Epithelial cell of proximal tubule (primary cell): ENCODE data around the gene TMEM59. TPM values are rescaled to one million over a fixed set of nuclear protein-coding genes. Genes with fewer than 3 reads are reported as not detected.
A peak's percentile ranks its signal among the peaks of the same experiment; 100 is the strongest.
"Not testable (repeated sequence)": the region's sequence is repeated elsewhere in the genome, so short reads cannot be mapped to it uniquely, and the experiment has no call there.

Source experiments
- DNase-seq: peaks from one replicate; pipeline ENCODE4 v3.0.0-alpha.2; 2011; ENCODE audit warnings: low read depth
- H3K4me3 ChIP-seq: 2 replicates; pipeline ENCODE4 v1.5.1; 2011; ENCODE audit warnings: low read depth, mild to moderate bottlenecking, low read length
- CTCF ChIP-seq: conservative IDR thresholded peaks from 2 replicates; pipeline ENCODE4 v1.5.1; 2012; ENCODE audit warnings: low read depth, mild to moderate bottlenecking, low read length
- total RNA-seq: library from RNA; depleted of rRNA; stranded (reverse); fragments of >200 nt; gene quantifications from 2 replicates; pipeline ENCODE4 v1.2.3, GENCODE V29; 2015

Gene TMEM59
- total RNA-seq, 1 donor from 2014 or later = 106 TPM

- DNase-seq = peak; percentile 33
- peak overlapping the region; percentile 92 for H3K4me3 ChIP-seq
- no peak for TF ChIP-seq CTCF
These were observed 522 bp downstream of the TMEM59 start for GRCh38 chr1:54052431-54052933.

- peak overlapping the region; percentile 92 for H3K4me3 ChIP-seq
- DNase-seq = no peak
- no peak for TF ChIP-seq CTCF
These were observed 1.0 kb downstream of the TMEM59 start for GRCh38 chr1:54051933-54052430.

DNA sequence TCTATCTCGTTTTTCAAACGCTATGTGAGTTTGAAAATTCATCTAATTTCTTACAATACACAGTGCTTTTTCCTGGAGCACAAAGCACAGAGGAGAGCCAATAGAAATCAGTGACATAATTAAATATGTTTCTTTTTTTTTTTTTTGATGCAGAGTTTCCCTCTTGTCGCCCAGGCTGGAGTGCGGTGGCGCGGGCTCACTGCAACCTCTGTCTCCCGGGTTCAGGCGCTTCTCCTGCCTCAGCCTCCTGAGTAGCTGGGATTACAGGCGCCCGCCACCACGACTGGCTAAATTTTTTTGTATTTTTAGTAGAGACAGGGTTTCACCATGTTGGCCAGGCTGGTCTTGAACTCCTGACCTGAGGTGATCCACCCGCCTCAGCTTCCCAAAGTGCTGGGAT is 2.6 kb downstream of the TMEM59 start:
- DNase-seq, H3K4me3 ChIP-seq: not testable (repeated sequence)

GRCh38 chr1:54047384-54048305 is 5.4 kb downstream of the TMEM59 start:
- TF ChIP-seq CTCF = no peak
- DNase-seq = no peak

GRCh38 chr1:54046671-54047383 is 6.2 kb downstream of the TMEM59 start:
- no peak overlapping the region for H3K4me3 ChIP-seq
- no peak for DNase-seq
- no peak for TF ChIP-seq CTCF

More at GRCh38 chr1:54047384-54048305, 5.4 kb downstream of the TMEM59 start:
- no peak overlapping the region for H3K4me3 ChIP-seq

DNA sequence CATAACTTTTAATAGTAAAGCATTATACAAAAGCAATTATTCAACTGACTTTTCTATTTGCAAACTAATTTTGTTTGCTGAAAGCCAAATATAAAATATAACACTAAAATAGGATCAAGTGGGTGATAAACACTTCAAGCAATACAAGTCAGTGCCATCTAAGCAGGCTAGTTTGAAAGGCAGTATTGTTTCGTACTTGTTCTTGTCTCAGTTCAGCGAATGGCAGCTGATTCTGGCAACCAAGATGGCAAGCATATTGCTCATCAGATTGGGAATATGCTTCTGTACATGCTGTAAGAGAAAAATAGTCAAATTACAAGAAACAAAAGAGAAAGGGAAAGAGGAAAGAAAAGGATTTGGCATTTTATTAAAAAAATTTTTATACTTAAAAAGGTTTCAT is 7.5 kb downstream of the TMEM59 start:
- H3K4me3 ChIP-seq = no peak overlapping the region
- no peak for DNase-seq
- no peak for TF ChIP-seq CTCF

DNA sequence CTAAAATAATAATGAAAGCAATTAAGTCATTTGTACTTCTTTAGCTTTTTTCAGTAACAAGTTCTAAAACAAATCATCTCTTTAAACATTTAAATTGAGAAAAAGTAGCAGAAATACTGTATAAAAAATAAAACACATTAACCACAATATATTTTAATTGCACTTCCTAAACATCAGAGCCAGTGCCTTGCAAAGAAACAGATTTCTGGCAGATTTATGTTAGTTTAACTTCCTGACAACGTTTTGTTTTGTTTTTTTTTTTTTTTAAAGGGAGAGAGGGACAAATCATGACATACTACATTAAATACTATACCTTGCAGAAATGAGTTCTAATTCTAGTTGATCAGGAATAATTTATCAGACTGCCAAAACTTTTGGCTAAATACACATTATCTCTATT is 11.2 kb downstream of the TMEM59 start:
- DNase-seq = no peak
- no peak overlapping the region for H3K4me3 ChIP-seq
- TF ChIP-seq CTCF = no peak
